Measurements from ENCODE around the gene EML3. TPM values are rescaled to one million over a fixed set of nuclear protein-coding genes. Genes with fewer than 3 reads are reported as not detected.
A peak's percentile ranks its signal among the peaks of the same experiment; 100 is the strongest.

EML3 gene
- total RNA-seq, 3 donors from 2014 or later = 34.7 to 58.7 (median 35.7) TPM

GRCh38 chr11:62604460-62605120 lies 8.0 kb downstream of the EML3 start:
- DNase-seq (ENCODE audit: low spot score in 2 of 2) = no peak
- Histone ChIP-seq H3K4me3 (no peak overlapping the region), H3K27me3 (no peaks in the 10 kb centered on the region), H3K27ac (no peak overlapping the region), H3K4me1 (peaks cover 3 to 15% of the 10 kb centered on the region in 2 donors), H3K9me3 (no peaks in the 10 kb centered on the region), H3K36me3 (no peaks in the 10 kb centered on the region)
- intact Hi-C loops (cut with DNase I; ENCODE audit: low total_unique reads) = no loop called here
- TF ChIP-seq POLR2AphosphoS5 (IDR thresholded peaks at IDR 0.05) = no peak
- TF ChIP-seq POLR2A (IDR thresholded peaks at IDR 0.05) = no peak
- no peak for TF ChIP-seq CTCF (IDR thresholded peaks at IDR 0.05)

GRCh38 chr11:62603776-62604299 lies 8.7 kb downstream of the EML3 start:
- no peaks in the 10 kb centered on the region for H3K9me3 ChIP-seq
- no peaks in the 10 kb centered on the region for H3K27me3 ChIP-seq
- no peak for DNase-seq (ENCODE audit: low spot score in 2 of 2)
- peaks cover 3 to 22% of the 10 kb centered on the region in 2 donors for H3K4me1 ChIP-seq
- TF ChIP-seq POLR2AphosphoS5 (IDR thresholded peaks at IDR 0.05) = no peak
- no peak for TF ChIP-seq CTCF (IDR thresholded peaks at IDR 0.05)
- TF ChIP-seq POLR2A (IDR thresholded peaks at IDR 0.05) = no peak
- no peaks in the 10 kb centered on the region for H3K36me3 ChIP-seq
- intact Hi-C loops (cut with DNase I; ENCODE audit: low total_unique reads) = no loop called here
- peak overlapping the region; percentile 95 to 96 for H3K27ac ChIP-seq
- H3K4me3 ChIP-seq = no peak overlapping the region

- intact Hi-C loops (cut with DNase I; ENCODE audit: low total_unique reads) = no loop called here
- H3K36me3 ChIP-seq = no peaks in the 10 kb centered on the region
- H3K27ac ChIP-seq = peak overlapping the region; percentile 95 to 96
- DNase-seq (ENCODE audit: low spot score in 2 of 2) = no peak
- TF ChIP-seq CTCF (IDR thresholded peaks at IDR 0.05) (no peak), POLR2A (IDR thresholded peaks at IDR 0.05) (no peak), POLR2AphosphoS5 (IDR thresholded peaks at IDR 0.05) (no peak)
- H3K27me3 ChIP-seq = no peaks in the 10 kb centered on the region
- H3K4me3 ChIP-seq = peak overlapping the region; percentile 63 to 96 (median 91)
- H3K4me1 ChIP-seq = peaks cover 3 to 22% of the 10 kb centered on the region in 2 donors
- no peaks in the 10 kb centered on the region for H3K9me3 ChIP-seq
Observed at GRCh38 chr11:62603072-62603408, 9.5 kb downstream of the EML3 start.

- intact Hi-C loops (cut with DNase I; ENCODE audit: low total_unique reads) = no loop called here
- H3K4me1 ChIP-seq = peaks cover 3 to 22% of the 10 kb centered on the region in 2 donors
- no peaks in the 10 kb centered on the region for H3K27me3 ChIP-seq
- TF ChIP-seq POLR2AphosphoS5 (IDR thresholded peaks at IDR 0.05) (peak in 2 of 3 donors; percentile 59 to 62), CTCF (IDR thresholded peaks at IDR 0.05) (no peak), POLR2A (IDR thresholded peaks at IDR 0.05) (no peak)
- peaks cover 4% of the 10 kb centered on the region for H3K36me3 ChIP-seq
- peak overlapping the region; percentile 63 to 96 (median 91) for H3K4me3 ChIP-seq
- no peaks in the 10 kb centered on the region for H3K9me3 ChIP-seq
- DNase-seq (ENCODE audit: low spot score in 2 of 2) = peak; percentile 72
- peak overlapping the region; percentile 95 to 96 for H3K27ac ChIP-seq
Observed at GRCh38 chr11:62602141-62603071, 10.2 kb downstream of the EML3 start.
